Dermis microvascular lymphatic vessel endothelial cell (primary cell): ENCODE measurements around the gene SCN3A. TPM values are rescaled to one million over a fixed set of nuclear protein-coding genes. Genes with fewer than 3 reads are reported as not detected.

Source experiments
- DNase-seq, 2 donors: peaks; one replicate each; pipeline versions ENCODE4 v3.0.0 to v3.0.0-alpha.2; 2010; ENCODE audit warnings: low read depth in 2 of 2
- total RNA-seq: library from RNA; depleted of rRNA; stranded (reverse); fragments of >200 nt; gene quantifications from 2 replicates; pipeline ENCODE4 v1.2.1, GENCODE V29; 2014

The SCN3A gene
- total RNA-seq, 1 donor from 2014 or later: 1.2 TPM

DNA sequence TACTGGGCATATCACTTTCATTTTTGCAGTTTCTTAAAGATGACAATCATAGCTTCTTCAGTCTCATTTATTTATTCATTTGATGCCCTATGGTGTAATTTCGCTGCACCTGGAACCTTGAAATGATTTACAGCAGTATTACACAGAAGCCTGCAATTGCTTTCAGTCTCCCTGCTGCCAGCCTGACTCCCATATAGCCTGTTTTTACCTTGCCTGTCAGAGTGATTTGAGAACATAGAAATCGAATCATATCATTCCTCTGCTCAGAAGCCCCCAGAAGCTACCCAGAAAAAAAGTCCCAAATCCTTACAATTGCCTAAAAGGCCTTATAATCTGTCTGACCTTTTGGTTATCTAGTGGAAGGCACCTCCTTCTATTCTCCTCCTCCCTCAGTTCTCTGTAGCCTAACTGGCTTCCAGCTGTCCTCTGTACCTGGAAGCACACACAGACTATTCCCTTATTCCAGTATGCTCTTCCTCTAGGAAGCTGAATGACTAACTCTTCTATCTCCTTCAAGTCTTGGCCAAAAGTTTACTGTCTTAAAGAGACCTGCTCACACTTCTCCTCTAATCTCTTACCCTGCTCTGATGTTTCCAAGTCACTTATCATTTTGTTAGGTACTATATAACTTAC lies 12.6 kb downstream of the SCN3A start:
- DNase-seq: no peak

DNA sequence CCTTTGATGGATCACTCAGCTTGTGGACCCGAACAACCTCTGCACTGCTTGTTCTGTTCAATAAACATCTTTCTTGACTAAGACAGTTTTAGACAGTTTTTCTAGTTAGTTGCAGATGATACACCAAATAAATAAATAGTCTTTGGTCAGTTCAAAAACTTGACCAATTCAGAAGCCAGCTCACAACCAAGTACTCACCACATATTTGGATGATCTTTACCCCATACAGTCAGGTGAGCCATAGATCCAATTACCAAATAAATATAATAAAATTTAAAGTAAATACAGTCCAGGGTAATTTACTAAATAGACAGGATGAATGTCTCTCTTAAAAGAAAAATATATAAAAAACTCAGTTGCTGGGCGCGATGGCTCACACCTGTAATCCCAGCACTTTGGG lies 18.2 kb downstream of the SCN3A start:
- no peak for DNase-seq

GRCh38 chr2:165182029-165182428 lies 21.8 kb downstream of the SCN3A start:
- no peak for DNase-seq

GRCh38 chr2:165176780-165177179 lies 27.1 kb downstream of the SCN3A start:
- no peak for DNase-seq

DNA sequence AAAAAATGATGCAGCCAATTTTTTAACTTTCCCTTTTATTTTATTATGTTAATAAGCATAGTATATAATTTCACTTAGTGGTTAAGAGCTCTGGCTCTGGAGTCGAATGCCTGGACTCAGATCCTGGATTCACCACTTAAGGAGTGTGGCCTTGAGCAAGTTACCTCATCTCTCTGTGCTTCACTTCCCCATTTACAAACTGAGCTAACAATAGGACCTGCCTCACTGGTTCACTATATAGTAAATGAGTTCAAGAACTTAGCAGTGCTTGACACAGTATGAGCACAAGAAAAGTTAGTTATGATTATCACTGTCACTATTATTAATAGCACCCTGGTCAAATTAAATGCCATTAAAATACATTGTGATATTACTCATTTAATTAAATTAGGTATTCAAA lies 30.6 kb downstream of the SCN3A start:
- DNase-seq: no peak

- no peak for DNase-seq
Measured at GRCh38 chr2:165164201-165164600, 39.6 kb downstream of the SCN3A start.

GRCh38 chr2:165163761-165164160 lies 40.1 kb downstream of the SCN3A start:
- no peak for DNase-seq

GRCh38 chr2:165162466-165162865 lies 41.4 kb downstream of the SCN3A start:
- DNase-seq: no peak

- DNase-seq: no peak
Measured at GRCh38 chr2:165161510-165161909, 42.3 kb downstream of the SCN3A start.

GRCh38 chr2:165157160-165157559 lies 46.7 kb downstream of the SCN3A start:
- no peak for DNase-seq

DNA sequence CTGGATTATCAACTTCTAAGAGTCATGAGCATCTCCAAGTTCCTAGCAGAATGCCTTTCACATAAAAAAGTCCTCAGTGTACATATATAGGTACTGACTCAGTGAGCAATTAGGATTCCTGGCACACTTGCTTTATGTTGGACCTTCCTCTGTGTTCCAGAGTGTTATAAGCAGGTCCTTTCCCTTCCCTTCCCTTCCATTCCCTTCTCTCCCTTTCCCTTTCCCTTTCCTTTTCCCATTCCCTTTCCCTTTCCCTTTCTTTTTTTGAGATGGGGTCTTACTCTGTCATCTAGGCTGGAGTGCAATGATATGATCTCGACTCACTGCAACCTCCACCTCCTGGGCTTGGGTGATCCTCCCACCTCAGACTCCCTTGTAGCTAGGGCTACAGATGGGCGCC lies 48.7 kb downstream of the SCN3A start:
- DNase-seq: no peak

- peak; percentile 28 to 93 for DNase-seq
Measured at GRCh38 chr2:165149439-165149838, 54.4 kb downstream of the SCN3A start.

DNA sequence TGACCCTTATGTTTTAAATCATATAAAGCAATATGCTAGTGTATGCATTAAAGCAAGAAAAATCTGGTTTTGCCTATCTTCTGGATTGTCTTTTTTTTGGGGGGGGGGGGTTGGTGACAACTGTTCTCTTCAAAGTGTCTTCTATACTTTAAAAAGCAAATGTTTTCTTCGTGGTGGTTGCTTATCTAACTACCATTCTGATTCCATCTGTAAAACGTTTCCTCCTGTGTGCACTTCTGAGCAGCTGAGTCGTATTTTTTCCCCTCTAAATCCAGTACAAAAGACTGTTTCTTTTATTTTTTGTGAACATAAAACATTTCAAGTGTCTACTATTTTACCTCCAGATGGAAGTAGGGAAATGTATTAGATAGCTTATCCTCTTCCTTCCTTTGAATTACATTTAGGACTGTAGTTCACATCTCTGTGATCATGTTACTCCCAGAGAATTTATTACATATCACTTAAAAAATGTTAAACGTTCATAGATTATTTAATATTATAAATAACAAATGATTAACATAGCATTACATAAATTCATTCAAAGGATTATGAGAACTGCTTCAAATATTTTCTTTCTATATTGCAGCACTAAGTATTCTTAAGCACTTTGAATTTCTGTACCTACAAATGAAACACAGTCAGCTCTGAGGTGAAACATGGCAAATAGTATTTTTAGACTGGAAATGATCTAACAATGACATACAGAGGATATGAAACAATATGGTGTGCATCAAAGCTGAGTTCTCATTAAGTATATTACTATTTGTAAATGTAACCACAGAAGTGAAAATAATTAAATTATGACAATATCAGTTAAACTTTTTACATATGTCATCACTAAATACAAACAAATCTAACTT lies 56.4 kb downstream of the SCN3A start:
- DNase-seq: no peak

DNA sequence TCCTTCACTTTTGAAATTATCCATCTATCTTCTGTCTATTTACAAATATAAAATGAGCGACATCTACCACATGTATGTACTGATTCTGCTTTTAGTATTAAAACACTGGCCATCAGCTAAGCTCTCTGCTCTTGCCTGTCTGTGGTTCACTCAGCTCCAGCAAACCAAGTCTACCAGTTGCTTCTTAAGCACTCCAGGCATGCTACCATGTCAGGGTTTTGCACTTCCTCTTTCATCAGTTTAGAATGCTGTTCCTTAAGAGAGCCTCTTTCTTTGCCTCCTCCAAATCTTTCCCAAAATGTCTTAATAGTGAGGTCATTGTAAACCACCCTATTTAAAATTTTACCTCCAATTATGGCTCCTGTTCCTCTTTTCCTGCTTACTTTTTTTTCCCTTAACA lies 59.5 kb downstream of the SCN3A start:
- DNase-seq: no peak

DNA sequence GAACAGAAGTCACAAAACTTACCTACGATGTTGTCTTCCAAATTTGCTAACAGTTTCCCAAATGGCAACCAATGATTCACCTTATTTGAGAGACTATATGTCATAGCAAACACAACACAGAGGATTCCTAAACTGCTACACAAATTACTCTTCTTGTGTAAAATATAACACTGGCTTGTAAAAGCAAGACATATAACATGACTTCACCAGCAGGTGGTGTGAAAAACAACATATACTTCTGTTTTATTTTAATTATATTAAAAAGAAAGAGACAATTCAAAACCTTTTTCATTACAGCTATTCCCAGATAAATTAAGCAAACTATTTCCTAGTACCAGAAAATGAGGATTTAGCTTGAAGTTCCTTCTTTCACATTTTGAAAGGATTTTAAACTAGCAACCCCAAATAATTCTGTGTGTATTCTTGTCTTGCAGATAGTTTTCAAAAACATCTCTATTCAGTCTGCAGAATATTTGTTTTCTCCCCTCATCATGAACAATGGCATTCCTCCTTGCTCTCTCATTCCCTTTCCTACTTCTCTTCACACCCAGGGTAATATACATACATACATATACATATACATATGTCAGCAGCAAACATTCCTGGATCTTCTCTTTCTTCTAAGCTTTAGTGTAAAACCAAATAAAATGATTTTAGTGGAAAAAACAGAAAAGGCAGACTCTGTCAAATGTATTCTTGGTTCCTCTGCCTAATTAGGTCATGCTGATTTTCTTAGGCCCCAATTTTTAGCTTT lies 62.1 kb downstream of the SCN3A start:
- DNase-seq: no peak

- DNase-seq: no peak
Measured at GRCh38 chr2:165126244-165126643, 77.6 kb downstream of the SCN3A start.

GRCh38 chr2:165122521-165122920 lies 81.3 kb downstream of the SCN3A start:
- no peak for DNase-seq

- DNase-seq: no peak
Measured at GRCh38 chr2:165120740-165121467, 82.9 kb downstream of the SCN3A start.

GRCh38 chr2:165115258-165115657 lies 88.6 kb downstream of the SCN3A start:
- no peak for DNase-seq

DNA sequence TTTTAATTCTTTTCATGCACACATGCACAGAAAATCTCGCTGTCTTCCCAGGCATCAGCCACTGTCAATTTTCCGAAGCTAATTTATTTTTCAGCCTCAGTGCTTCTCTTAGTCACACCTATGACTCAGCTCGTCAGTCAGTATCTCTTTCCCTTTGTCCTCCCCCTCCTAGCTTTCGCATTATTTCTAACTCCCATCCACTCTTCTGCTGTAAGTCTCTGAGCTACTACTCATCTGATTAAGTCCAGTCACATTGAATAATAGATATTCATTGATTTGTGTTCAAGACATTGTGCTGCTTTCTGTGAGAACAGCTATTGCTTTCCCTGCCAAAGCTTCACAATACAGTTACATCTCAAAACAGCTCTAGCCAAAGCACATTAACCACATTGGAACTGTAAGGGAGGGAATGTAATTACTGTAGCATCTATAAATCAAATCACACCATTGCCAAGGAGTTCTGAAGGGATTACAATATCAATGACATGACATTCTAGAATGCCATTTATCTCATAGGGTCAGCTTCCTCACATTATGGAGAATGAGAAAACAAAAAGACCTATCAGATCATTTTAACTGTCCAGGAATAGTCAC lies 89.4 kb downstream of the SCN3A start:
- no peak for DNase-seq

- DNase-seq: no peak
Measured at GRCh38 chr2:165113414-165113813, 90.4 kb downstream of the SCN3A start.
